Stimulated activated CD4-positive, alpha-beta T cell treated with anti-CD3 and anti-CD28 coated beads, Interleukin-15, amount 100 ng/mL, for 1 hour (primary cell): Measurements from ENCODE around the gene CPNE4.
A peak's percentile ranks its signal among the peaks of the same experiment; 100 is the strongest.
"Not testable (repeated sequence)": the region's sequence is repeated elsewhere in the genome, so short reads cannot be mapped to it uniquely, and the experiment has no call there.

Experiments
- DNase-seq, 2 donors: peaks; one replicate each; pipeline ENCODE4 v3.0.0-alpha.2; 2020; ENCODE audit warnings: low read depth in 1 of 2, low spot score in 1 of 2

The CPNE4 gene

GRCh38 chr3:132034486-132035464, at the start of gene CPNE4:
CPNE4 (minus strand) TSS chr3:132035014.
- DNase-seq: peak; percentile 20 to 53

GRCh38 chr3:132083583-132084279, 48.9 kb upstream of the CPNE4 start:
- no peak for DNase-seq

- DNase-seq: no peak
These were observed 48.3 kb upstream of the CPNE4 start for GRCh38 chr3:132083159-132083558.

- no peak for DNase-seq
These were observed 44.3 kb upstream of the CPNE4 start for GRCh38 chr3:132079147-132079546.

- no peak for DNase-seq
These were observed 39.0 kb upstream of the CPNE4 start for GRCh38 chr3:132073771-132074170.

GRCh38 chr3:132071043-132071442, 36.2 kb upstream of the CPNE4 start:
- no peak for DNase-seq

- DNase-seq: no peak
These were observed 29.3 kb upstream of the CPNE4 start for GRCh38 chr3:132064114-132064513.

GRCh38 chr3:132062535-132062934, 27.7 kb upstream of the CPNE4 start:
- DNase-seq: no peak

GRCh38 chr3:132055872-132056271, 21.1 kb upstream of the CPNE4 start:
- DNase-seq: no peak

- no peak for DNase-seq
These were observed 12.4 kb upstream of the CPNE4 start for GRCh38 chr3:132047209-132047608.

GRCh38 chr3:132044874-132045273, 10.1 kb upstream of the CPNE4 start:
- not testable (repeated sequence) for DNase-seq

GRCh38 chr3:132042681-132043080, 7.9 kb upstream of the CPNE4 start:
- no peak for DNase-seq

GRCh38 chr3:132038198-132038825, 3.5 kb upstream of the CPNE4 start:
- no peak for DNase-seq

- no peak for DNase-seq
These were observed 2.8 kb upstream of the CPNE4 start for GRCh38 chr3:132037581-132037980.

- no peak for DNase-seq
These were observed 2.2 kb upstream of the CPNE4 start for GRCh38 chr3:132037056-132037455.

- DNase-seq: no peak
These were observed 723 bp downstream of the CPNE4 start for GRCh38 chr3:132034097-132034485.

- no peak for DNase-seq
These were observed 1.3 kb downstream of the CPNE4 start for GRCh38 chr3:132033471-132033870.

- DNase-seq: no peak
These were observed 1.9 kb downstream of the CPNE4 start for GRCh38 chr3:132032959-132033358.

GRCh38 chr3:132029182-132029902, 5.5 kb downstream of the CPNE4 start:
- DNase-seq: peak in 1 of 2 donors; percentile 34

GRCh38 chr3:132022914-132023313, 11.9 kb downstream of the CPNE4 start:
- DNase-seq: no peak

- DNase-seq: no peak
These were observed 14.8 kb downstream of the CPNE4 start for GRCh38 chr3:132020058-132020457.
